Neural cell (in vitro differentiated cells): ENCODE results near the gene NUDCD2.

Experiments
- EP300 ChIP-seq: fragments of 450-650 bp; conservative IDR thresholded peaks from 2 replicates; pipeline ENCODE4 v1.6.1; 2014; ENCODE audit warnings: antibody characterized with exemption, mild to moderate bottlenecking, moderate library complexity; ENCODE audit not compliant: poor library complexity, severe bottlenecking
- EZH2 ChIP-seq: fragments of 200-600, 300-800 bp; shearing (Covaris generic), sonication (generic); IDR thresholded peaks from 2 replicates; pipeline ENCODE4 v1.6.1; 2014; ENCODE audit warnings: antibody characterized with exemption, low read length, borderline replicate concordance, mild to moderate bottlenecking; ENCODE audit not compliant: insufficient read depth, poor library complexity, severe bottlenecking
- TAF1 ChIP-seq: IDR thresholded peaks from 2 replicates; pipeline ENCODE4 v1.6.1; 2012; ENCODE audit warnings: low read depth
- TF ChIP-seq, protein P1 (sequence below): fragments of 450-650 bp; IDR thresholded peaks from 2 replicates; pipeline ENCODE4 v1.5.1; 2014; ENCODE audit warnings: antibody characterized with exemption, mild to moderate bottlenecking, moderate library complexity; ENCODE audit not compliant: poor library complexity, severe bottlenecking

DNA sequence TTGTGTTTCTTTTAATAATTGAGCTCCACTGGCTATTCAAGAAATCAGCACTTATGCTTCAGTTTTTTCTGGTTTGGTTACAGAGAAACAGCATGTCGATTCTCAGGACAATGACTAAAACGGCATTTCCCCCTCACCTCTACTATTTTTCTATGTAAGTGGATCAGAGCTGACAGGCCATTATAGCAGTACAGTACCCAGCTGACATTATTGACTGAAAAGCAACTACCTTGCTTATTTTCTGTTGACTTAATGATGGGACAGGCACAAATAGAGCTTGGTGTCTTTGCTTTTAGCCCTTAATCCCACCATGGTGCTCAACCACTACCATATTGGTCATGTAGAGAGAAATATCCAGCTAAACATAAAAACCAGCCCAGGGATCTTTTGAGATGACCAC lies 57.9 kb downstream of the NUDCD2 start:
- TF ChIP-seq, protein P1, sequence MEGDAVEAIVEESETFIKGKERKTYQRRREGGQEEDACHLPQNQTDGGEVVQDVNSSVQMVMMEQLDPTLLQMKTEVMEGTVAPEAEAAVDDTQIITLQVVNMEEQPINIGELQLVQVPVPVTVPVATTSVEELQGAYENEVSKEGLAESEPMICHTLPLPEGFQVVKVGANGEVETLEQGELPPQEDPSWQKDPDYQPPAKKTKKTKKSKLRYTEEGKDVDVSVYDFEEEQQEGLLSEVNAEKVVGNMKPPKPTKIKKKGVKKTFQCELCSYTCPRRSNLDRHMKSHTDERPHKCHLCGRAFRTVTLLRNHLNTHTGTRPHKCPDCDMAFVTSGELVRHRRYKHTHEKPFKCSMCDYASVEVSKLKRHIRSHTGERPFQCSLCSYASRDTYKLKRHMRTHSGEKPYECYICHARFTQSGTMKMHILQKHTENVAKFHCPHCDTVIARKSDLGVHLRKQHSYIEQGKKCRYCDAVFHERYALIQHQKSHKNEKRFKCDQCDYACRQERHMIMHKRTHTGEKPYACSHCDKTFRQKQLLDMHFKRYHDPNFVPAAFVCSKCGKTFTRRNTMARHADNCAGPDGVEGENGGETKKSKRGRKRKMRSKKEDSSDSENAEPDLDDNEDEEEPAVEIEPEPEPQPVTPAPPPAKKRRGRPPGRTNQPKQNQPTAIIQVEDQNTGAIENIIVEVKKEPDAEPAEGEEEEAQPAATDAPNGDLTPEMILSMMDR, result no peak
- no peak for TF ChIP-seq TAF1
- TF ChIP-seq EP300, result peak; percentile 88
- TF ChIP-seq EZH2, result no peak
